Measurements from ENCODE around the gene PPP3R2. TPM values are rescaled to one million over a fixed set of nuclear protein-coding genes. Genes with fewer than 3 reads are reported as not detected.
"Not testable (repeated sequence)": the region's sequence is repeated elsewhere in the genome, so short reads cannot be mapped to it uniquely, and the experiment has no call there.

The PPP3R2 gene
- total RNA-seq, 1 donor from 2014 or later: not detected

- no peak for DNase-seq (ENCODE audit: low spot score)
- Mint-ChIP-seq H3K36me3 (ENCODE audit: low read depth) (no peaks in the 10 kb centered on the region), H3K27me3 (ENCODE audit: low read depth) (no peaks in the 10 kb centered on the region), H3K9me3 (no peaks in the 10 kb centered on the region), H3K27ac (no peak overlapping the region), H3K4me3 (ENCODE audit: low read depth) (no peak overlapping the region), H3K4me1 (ENCODE audit: low read depth) (no peaks in the 10 kb centered on the region)
- intact Hi-C loops (cut with micrococcal nuclease): no loop called here
Measured at GRCh38 chr9:101618698-101619097, 23.9 kb upstream of the PPP3R2 start.

DNA sequence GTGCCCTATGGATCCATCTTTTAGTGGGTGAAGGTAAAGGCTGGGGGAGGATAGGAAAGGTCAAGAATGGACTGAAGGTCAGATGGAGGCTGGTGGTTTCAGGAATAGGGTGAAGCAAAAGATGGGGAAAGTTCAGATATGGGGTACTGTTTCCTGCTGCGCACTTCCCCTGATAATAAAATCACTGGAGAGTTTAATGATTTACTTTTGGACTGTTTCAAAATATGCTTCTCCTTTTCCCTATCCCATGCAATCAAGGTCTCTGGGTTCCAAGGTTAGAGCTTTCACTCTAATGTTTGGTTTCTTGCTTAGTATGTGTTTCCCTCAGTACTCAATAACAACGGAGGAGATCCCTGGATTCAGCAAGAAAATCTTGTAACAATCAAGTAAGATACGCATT lies 10.8 kb upstream of the PPP3R2 start:
- Mint-ChIP-seq H3K36me3 (ENCODE audit: low read depth) (no peaks in the 10 kb centered on the region), H3K9me3 (no peaks in the 10 kb centered on the region), H3K4me3 (ENCODE audit: low read depth) (no peak overlapping the region), H3K27me3 (ENCODE audit: low read depth) (peaks cover 6% of the 10 kb centered on the region), H3K4me1 (ENCODE audit: low read depth) (peaks cover 3% of the 10 kb centered on the region), H3K27ac (no peak overlapping the region)
- DNase-seq (ENCODE audit: low spot score): no peak
- intact Hi-C loops (cut with micrococcal nuclease): no loop called here

GRCh38 chr9:101604296-101604695 lies 9.5 kb upstream of the PPP3R2 start:
- intact Hi-C loops (cut with micrococcal nuclease): no loop called here
- no peak overlapping the region for H3K27ac Mint-ChIP-seq

DNA sequence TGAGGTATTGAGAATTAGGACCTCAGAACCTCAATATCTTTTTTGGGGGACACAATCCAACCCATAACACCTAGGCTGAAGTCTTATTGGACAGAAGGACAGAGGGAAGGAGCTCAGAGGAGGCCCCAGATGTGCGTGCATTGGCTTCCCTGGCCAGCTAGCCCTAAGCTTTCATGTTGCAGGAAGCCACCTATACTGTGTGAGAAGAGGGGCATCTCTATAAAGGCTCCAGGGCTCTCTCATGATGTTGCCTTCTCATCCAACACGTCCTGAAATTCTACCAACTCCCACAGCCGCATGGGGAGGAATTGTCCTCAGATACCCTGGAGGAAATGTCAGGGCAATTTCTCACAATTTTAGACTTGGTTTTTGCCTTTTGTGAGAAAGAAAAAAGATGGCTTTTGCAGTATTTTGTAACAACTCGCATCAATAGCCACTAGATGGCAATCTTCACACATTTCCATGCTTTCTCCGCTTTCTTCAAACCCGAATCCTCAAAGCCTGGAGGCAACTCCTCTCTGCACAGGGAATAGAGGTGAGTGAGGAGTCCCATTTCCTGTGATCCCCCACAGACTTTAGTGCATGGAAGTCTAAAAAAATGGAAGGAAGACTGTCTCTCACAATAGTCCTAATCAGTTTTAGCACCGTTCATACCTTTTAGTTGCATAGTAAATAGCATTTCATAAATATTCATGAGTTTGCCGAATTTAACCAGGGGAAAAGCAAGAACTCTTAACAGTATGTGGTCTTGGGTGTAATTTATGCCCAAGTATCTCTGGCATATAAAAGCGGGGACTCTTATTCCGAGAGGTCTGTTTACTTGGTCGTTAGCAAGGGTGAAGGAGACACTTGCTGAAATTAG lies 7.4 kb upstream of the PPP3R2 start:
- Mint-ChIP-seq H3K4me1 (ENCODE audit: low read depth) (peaks cover 3% of the 10 kb centered on the region), H3K27me3 (ENCODE audit: low read depth) (peaks cover 7% of the 10 kb centered on the region), H3K36me3 (ENCODE audit: low read depth) (no peaks in the 10 kb centered on the region), H3K27ac (no peak overlapping the region), H3K9me3 (no peaks in the 10 kb centered on the region), H3K4me3 (ENCODE audit: low read depth) (no peak overlapping the region)
- DNase-seq (ENCODE audit: low spot score): no peak
- intact Hi-C loops (cut with micrococcal nuclease): loop anchor here (2.0 kb wide), 1 partner anchor 127 kb away; no protein-coding TSS in a partner anchor

More at GRCh38 chr9:101604296-101604695, 9.5 kb upstream of the PPP3R2 start:
- Mint-ChIP-seq H3K36me3 (ENCODE audit: low read depth) (no peaks in the 10 kb centered on the region), H3K4me1 (ENCODE audit: low read depth) (peaks cover 3% of the 10 kb centered on the region), H3K4me3 (ENCODE audit: low read depth) (no peak overlapping the region), H3K9me3 (no peaks in the 10 kb centered on the region), H3K27me3 (ENCODE audit: low read depth) (peaks cover 7% of the 10 kb centered on the region)
- no peak for DNase-seq (ENCODE audit: low spot score)

DNA sequence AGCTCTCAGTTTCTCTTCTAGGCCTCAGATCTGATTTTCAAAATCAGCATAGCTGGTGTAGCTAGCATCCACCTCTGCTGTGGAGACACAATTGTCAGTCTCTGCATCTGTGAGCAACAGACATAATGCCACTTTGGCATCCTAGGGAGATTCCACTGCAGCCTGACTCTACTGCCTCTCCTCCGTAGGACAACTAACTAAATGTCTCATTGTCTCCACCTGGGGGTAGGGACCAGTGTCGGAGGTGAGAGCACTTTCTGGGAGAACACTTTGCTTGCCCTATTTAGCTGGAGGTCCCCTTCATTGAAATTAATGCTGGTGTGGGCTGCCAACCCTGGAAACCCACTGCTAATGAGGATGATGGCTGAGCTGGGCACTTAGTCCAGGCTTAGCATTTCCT lies 1.4 kb downstream of the PPP3R2 start:
- H3K27me3 Mint-ChIP-seq (ENCODE audit: low read depth): no peaks in the 10 kb centered on the region
- H3K4me1 Mint-ChIP-seq (ENCODE audit: low read depth): no peaks in the 10 kb centered on the region
- H3K4me3 Mint-ChIP-seq (ENCODE audit: low read depth): no peak overlapping the region
- DNase-seq (ENCODE audit: low spot score): no peak
- intact Hi-C loops (cut with micrococcal nuclease): no loop called here
- H3K9me3 Mint-ChIP-seq: no peaks in the 10 kb centered on the region
- no peaks in the 10 kb centered on the region for H3K36me3 Mint-ChIP-seq (ENCODE audit: low read depth)
- no peak overlapping the region for H3K27ac Mint-ChIP-seq

- Mint-ChIP-seq H3K27ac (no peak overlapping the region), H3K27me3 (ENCODE audit: low read depth) (no peaks in the 10 kb centered on the region), H3K4me1 (ENCODE audit: low read depth) (no peaks in the 10 kb centered on the region), H3K36me3 (ENCODE audit: low read depth) (no peaks in the 10 kb centered on the region), H3K9me3 (no peaks in the 10 kb centered on the region), H3K4me3 (ENCODE audit: low read depth) (no peak overlapping the region)
- intact Hi-C loops (cut with micrococcal nuclease): no loop called here
- DNase-seq (ENCODE audit: low spot score): no peak
Measured at GRCh38 chr9:101592788-101593187, 2.0 kb downstream of the PPP3R2 start.

- H3K9me3 Mint-ChIP-seq: no peaks in the 10 kb centered on the region
- H3K27me3 Mint-ChIP-seq (ENCODE audit: low read depth): no peaks in the 10 kb centered on the region
- H3K4me3 Mint-ChIP-seq (ENCODE audit: low read depth): no peak overlapping the region
- intact Hi-C loops (cut with micrococcal nuclease): no loop called here
- H3K27ac Mint-ChIP-seq: no peak overlapping the region
- no peaks in the 10 kb centered on the region for H3K36me3 Mint-ChIP-seq (ENCODE audit: low read depth)
- peaks cover 2% of the 10 kb centered on the region for H3K4me1 Mint-ChIP-seq (ENCODE audit: low read depth)
- no peak for DNase-seq (ENCODE audit: low spot score)
Measured at GRCh38 chr9:101591787-101592446, 2.9 kb downstream of the PPP3R2 start.

DNA sequence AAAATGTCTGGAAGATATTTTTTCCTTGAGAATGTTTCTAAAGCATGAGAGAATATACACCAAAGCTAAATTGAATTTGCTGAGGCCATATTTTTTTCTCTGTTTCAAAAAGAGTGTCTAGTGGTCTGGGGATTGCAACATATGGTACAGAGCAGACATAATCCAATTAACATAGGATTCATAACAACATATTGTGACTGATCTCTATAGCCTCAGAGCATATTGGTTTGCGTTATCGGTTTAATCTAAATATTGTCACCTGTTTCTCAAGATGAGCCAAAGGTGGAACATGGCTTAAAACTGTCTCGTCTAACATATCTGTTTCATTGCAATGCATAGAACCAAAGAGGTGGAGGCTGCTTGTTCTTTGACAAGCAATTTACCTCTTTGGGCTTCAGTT lies 3.9 kb downstream of the PPP3R2 start:
- intact Hi-C loops (cut with micrococcal nuclease): no loop called here
- Mint-ChIP-seq H3K9me3 (no peaks in the 10 kb centered on the region), H3K4me3 (ENCODE audit: low read depth) (no peak overlapping the region), H3K4me1 (ENCODE audit: low read depth) (peaks cover 6% of the 10 kb centered on the region), H3K36me3 (ENCODE audit: low read depth) (no peaks in the 10 kb centered on the region), H3K27ac (no peak overlapping the region), H3K27me3 (ENCODE audit: low read depth) (no peaks in the 10 kb centered on the region)
- no peak for DNase-seq (ENCODE audit: low spot score)

DNA sequence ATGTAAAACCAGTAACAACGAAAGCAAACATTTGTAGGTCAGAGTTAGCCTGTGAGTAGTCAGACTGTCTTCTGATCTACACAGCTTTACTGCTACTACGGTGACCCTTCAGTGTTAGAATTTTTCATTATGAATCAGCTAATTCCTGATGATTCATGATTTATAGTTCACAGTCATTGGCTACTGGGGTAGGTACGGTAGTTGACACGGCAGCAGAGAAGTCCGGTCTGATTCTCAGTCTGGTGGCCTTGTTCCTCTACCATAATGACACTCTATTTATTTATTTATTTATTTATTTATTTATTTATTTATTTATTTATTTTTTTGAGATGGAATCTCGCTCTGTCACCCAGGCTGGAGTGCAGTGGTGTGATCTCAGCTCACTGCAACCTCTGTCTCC lies 4.7 kb downstream of the PPP3R2 start:
- intact Hi-C loops (cut with micrococcal nuclease); H3K27me3 Mint-ChIP-seq (ENCODE audit: low read depth): not testable (repeated sequence)

DNA sequence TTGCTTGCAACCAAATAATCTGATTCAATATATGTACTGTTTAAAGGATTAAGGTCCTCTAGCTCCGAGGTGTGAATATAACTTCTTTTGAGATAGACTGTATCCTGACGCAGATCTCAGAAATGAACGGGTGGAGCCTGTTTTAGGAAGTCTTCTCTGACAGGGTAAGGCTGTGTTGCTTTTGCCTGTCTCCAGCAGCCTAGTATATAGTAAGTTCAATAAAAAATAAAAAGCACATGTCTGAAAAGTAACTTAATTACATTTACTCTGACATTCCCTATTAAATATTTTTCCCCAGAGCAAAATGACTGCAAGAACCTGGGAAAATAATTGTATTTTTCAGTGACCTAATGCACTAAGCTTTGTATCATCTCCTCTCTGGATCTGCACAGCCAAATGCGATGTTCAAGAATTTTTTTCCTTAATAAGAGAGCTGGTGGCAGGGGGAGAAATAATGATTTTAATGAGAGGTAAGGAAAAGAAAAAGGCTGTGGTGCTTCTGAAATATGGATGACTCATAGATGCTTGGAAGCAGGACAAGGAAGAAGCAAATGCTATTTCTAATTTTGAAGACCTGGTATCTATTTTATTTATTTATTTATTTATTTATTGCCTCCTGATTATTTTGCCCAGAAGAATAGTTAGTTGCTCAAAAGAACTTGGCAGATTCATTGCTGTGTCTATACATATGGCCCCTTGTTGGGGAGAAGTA lies 7.3 kb downstream of the PPP3R2 start:
- Mint-ChIP-seq H3K9me3 (no peaks in the 10 kb centered on the region), H3K36me3 (ENCODE audit: low read depth) (no peaks in the 10 kb centered on the region), H3K27ac (no peak overlapping the region), H3K4me1 (ENCODE audit: low read depth) (peaks cover 6% of the 10 kb centered on the region), H3K4me3 (ENCODE audit: low read depth) (no peak overlapping the region), H3K27me3 (ENCODE audit: low read depth) (peaks cover 1% of the 10 kb centered on the region)
- intact Hi-C loops (cut with micrococcal nuclease): no loop called here
- DNase-seq (ENCODE audit: low spot score): no peak

More for the DNA sequence above, 4.7 kb downstream of the PPP3R2 start:
- not testable (repeated sequence) for DNase-seq (ENCODE audit: low spot score); H3K4me3 Mint-ChIP-seq (ENCODE audit: low read depth); H3K4me1 Mint-ChIP-seq (ENCODE audit: low read depth); H3K9me3 Mint-ChIP-seq; H3K36me3 Mint-ChIP-seq (ENCODE audit: low read depth); H3K27ac Mint-ChIP-seq

DNA sequence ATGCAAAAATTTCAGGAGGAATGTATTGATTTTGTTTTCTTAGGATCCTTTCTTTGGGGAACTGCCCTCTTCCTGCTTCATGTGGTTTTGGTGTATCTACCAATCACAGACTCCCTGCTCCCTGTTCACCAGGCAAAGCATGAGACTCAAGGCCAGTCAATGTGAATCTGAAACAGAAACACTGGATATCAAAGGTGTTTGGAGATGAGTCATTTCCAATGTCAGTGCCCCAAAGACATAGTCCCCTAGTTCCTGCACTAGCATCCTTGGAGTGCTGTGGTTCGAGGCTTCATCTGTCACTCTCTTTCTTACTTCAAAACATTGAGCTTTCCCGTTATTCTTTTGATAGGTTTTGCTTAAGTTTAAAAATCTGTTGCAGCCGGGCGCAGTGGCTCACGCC lies 8.1 kb downstream of the PPP3R2 start:
- Mint-ChIP-seq H3K4me3 (ENCODE audit: low read depth) (no peak overlapping the region), H3K36me3 (ENCODE audit: low read depth) (no peaks in the 10 kb centered on the region), H3K27me3 (ENCODE audit: low read depth) (peaks cover 1% of the 10 kb centered on the region), H3K4me1 (ENCODE audit: low read depth) (peaks cover 6% of the 10 kb centered on the region), H3K9me3 (no peaks in the 10 kb centered on the region), H3K27ac (no peak overlapping the region)
- peak; percentile 18 for DNase-seq (ENCODE audit: low spot score)
- intact Hi-C loops (cut with micrococcal nuclease): no loop called here

DNA sequence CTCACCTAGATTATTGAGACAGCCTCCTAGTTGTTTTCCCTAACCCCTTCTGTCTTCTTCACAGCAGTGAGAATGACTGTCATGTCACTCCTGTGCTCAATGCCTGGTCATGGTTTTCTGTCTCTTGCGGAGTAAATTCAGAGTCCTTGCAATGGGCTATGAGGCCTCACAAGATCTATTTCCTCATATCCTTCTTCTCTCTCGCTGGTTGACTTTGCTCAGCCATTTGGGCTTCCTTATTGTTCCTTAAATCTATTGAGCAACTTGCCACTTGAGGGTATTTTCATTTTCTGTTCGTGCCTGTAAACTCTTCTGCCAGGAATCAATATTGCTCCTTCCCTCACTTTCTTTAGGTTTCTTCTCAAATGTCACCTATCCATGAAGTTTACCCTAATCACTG lies 9.0 kb downstream of the PPP3R2 start:
- Mint-ChIP-seq H3K4me1 (ENCODE audit: low read depth) (peaks cover 6% of the 10 kb centered on the region), H3K27ac (no peak overlapping the region), H3K36me3 (ENCODE audit: low read depth) (no peaks in the 10 kb centered on the region), H3K4me3 (ENCODE audit: low read depth) (no peak overlapping the region), H3K9me3 (no peaks in the 10 kb centered on the region), H3K27me3 (ENCODE audit: low read depth) (peaks cover 1% of the 10 kb centered on the region)
- DNase-seq (ENCODE audit: low spot score): no peak
- intact Hi-C loops (cut with micrococcal nuclease): no loop called here

DNA sequence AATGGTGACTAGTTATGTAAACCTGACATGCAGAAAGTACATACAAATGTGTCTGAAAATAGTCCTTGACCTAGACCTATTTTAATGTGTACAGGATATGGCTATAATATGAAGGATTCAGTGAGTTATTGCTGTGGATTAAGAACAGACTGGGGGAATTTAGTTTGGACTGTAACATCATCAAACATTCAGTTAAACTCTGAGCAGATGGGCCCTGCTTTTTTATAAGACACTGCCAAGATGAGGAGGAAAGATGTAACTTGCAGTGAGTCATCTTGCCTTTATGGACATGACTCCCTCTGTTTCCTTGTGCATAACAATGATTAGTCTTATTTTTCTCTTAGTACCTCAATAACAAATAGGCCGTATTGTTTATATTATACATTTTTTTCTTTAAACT lies 12.2 kb downstream of the PPP3R2 start:
- Mint-ChIP-seq H3K27me3 (ENCODE audit: low read depth) (peaks cover 1% of the 10 kb centered on the region), H3K9me3 (no peaks in the 10 kb centered on the region), H3K4me1 (ENCODE audit: low read depth) (peaks cover 6% of the 10 kb centered on the region), H3K36me3 (ENCODE audit: low read depth) (no peaks in the 10 kb centered on the region), H3K4me3 (ENCODE audit: low read depth) (no peak overlapping the region), H3K27ac (no peak overlapping the region)
- no peak for DNase-seq (ENCODE audit: low spot score)
- intact Hi-C loops (cut with micrococcal nuclease): no loop called here
